ENCODE data around the gene TMED4. TPM values are rescaled to one million over a fixed set of nuclear protein-coding genes. Genes with fewer than 3 reads are reported as not detected.

The TMED4 gene
- total RNA-seq, 1 donor from 2014 or later, result 95.8 TPM

DNA sequence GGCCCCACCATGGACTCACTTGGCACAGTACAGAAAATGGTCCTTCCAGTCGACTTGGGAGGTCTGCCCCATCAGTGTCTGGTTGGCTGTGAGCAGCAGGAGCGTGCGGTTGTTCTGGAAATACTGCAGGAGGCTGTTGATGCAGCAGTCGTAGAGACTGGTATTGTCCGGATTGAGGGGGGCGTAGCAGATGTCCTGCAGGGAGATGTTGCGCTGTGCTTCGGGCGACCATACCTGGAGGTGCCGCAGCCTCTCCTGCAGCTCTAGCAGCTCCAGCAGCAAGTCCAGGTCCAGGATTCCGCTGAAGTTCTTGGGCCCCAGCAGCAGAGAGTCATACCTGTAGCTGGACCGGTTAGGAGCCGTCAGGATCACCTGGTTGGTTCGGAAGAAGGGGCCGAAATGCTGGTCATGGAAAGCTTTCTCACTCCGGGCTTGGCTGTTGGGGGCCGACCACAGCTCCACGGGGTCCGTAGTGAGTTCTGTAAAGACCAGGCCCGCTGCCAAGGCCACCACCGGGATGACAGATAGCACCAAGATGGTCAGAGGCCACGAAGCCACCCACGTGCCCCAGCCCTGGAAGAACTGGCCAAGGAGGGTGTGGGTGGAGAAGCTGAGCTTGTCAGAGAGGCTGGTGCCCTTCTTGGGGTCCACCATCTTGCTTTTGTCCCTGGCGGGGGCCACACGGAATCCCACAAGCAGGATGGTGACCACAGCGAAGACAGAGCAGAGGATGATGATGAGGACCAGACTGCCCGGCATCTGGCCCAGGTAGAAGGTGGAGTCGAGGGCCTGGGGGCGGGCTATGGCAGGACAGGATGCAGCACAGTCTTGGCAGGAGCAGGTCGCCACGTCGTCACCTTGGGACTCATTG lies 43.0 kb downstream of the TMED4 start:
- no peak overlapping the region for H3K4me3 Mint-ChIP-seq
- Histone ChIP-seq H3K79me2 (ENCODE audit: low read depth) (no peaks in the 10 kb centered on the region), H2AFZ (replicated peaks) (no peak overlapping the region), H3K36me3 (no peaks in the 10 kb centered on the region), H3F3A (ENCODE audit: low read depth) (no peaks in the 10 kb centered on the region), H3K9me3 (ENCODE audit: low read depth) (no peaks in the 10 kb centered on the region), H3K4me2 (no peak overlapping the region), H3K9ac (no peak overlapping the region), H3K27me3 (no peaks in the 10 kb centered on the region), H4K20me1 (ENCODE audit: low read depth) (no peaks in the 10 kb centered on the region), H3K27ac (no peak overlapping the region), H3K4me3 (no peak overlapping the region), H3K4me1 (no peaks in the 10 kb centered on the region)
- H3K9me3 Mint-ChIP-seq, result no peaks in the 10 kb centered on the region
- peaks cover 2% of the 10 kb centered on the region for H3K27me3 Mint-ChIP-seq (ENCODE audit: insufficient read depth, low read depth)
- TF ChIP-seq EZH2phosphoT487 (IDR thresholded peaks at IDR 0.05), result no peak
- TF ChIP-seq, protein P1, sequence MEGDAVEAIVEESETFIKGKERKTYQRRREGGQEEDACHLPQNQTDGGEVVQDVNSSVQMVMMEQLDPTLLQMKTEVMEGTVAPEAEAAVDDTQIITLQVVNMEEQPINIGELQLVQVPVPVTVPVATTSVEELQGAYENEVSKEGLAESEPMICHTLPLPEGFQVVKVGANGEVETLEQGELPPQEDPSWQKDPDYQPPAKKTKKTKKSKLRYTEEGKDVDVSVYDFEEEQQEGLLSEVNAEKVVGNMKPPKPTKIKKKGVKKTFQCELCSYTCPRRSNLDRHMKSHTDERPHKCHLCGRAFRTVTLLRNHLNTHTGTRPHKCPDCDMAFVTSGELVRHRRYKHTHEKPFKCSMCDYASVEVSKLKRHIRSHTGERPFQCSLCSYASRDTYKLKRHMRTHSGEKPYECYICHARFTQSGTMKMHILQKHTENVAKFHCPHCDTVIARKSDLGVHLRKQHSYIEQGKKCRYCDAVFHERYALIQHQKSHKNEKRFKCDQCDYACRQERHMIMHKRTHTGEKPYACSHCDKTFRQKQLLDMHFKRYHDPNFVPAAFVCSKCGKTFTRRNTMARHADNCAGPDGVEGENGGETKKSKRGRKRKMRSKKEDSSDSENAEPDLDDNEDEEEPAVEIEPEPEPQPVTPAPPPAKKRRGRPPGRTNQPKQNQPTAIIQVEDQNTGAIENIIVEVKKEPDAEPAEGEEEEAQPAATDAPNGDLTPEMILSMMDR (IDR thresholded peaks at IDR 0.05), result no peak
- no peak for TF ChIP-seq EZH2 (IDR thresholded peaks at IDR 0.05)
- H3K27ac Mint-ChIP-seq, result no peak overlapping the region
- H3K4me1 Mint-ChIP-seq, result no peaks in the 10 kb centered on the region
- no peak for DNase-seq (ENCODE audit: low spot score)
- H3K36me3 Mint-ChIP-seq, result no peaks in the 10 kb centered on the region

- H3K9me3 ChIP-seq (ENCODE audit: low read depth), result no peaks in the 10 kb centered on the region
- Mint-ChIP-seq H3K36me3 (no peaks in the 10 kb centered on the region), H3K4me1 (no peaks in the 10 kb centered on the region), H3K27ac (no peak overlapping the region), H3K4me3 (no peak overlapping the region), H3K9me3 (no peaks in the 10 kb centered on the region), H3K27me3 (ENCODE audit: insufficient read depth, low read depth) (peaks cover 2% of the 10 kb centered on the region)
- no peak overlapping the region for H3K4me3 ChIP-seq
- no peak overlapping the region for H2AFZ ChIP-seq (replicated peaks)
- no peaks in the 10 kb centered on the region for H3K4me1 ChIP-seq
- no peaks in the 10 kb centered on the region for H4K20me1 ChIP-seq (ENCODE audit: low read depth)
- no peaks in the 10 kb centered on the region for H3K79me2 ChIP-seq (ENCODE audit: low read depth)
- TF ChIP-seq, protein P1 (IDR thresholded peaks at IDR 0.05), result no peak
- no peak for TF ChIP-seq EZH2phosphoT487 (IDR thresholded peaks at IDR 0.05)
- no peak for TF ChIP-seq EZH2 (IDR thresholded peaks at IDR 0.05)
- no peaks in the 10 kb centered on the region for H3K36me3 ChIP-seq
- no peaks in the 10 kb centered on the region for H3F3A ChIP-seq (ENCODE audit: low read depth)
- no peak overlapping the region for H3K9ac ChIP-seq
- H3K27me3 ChIP-seq, result no peaks in the 10 kb centered on the region
- H3K27ac ChIP-seq, result no peak overlapping the region
- H3K4me2 ChIP-seq, result no peak overlapping the region
- no peak for DNase-seq (ENCODE audit: low spot score)
These were observed 43.8 kb downstream of the TMED4 start for GRCh38 chr7:44538093-44538797.

DNA sequence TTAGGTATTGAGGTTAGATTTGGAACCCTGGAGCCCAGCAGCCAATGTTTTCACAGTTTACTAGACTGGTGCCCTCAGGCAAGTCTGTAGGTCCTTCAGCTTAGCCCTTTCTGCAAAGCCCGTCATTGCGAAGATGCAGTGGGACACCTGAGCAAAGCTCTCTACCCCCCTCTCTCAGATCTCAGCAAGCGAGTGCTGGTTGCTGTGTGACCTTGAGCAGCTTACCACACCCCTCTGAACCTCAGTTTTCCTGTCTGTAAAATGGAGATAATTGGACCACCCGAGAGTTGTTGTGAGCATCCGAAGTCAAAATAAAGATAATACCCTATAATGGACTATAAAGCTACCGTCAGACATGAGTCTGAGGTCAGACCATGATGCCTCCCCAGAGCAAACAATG lies 44.6 kb downstream of the TMED4 start:
- Histone ChIP-seq H3K4me1 (no peaks in the 10 kb centered on the region), H3K9ac (no peak overlapping the region), H4K20me1 (ENCODE audit: low read depth) (no peaks in the 10 kb centered on the region), H2AFZ (replicated peaks) (no peak overlapping the region), H3K27ac (no peak overlapping the region), H3K9me3 (ENCODE audit: low read depth) (no peaks in the 10 kb centered on the region), H3K27me3 (no peaks in the 10 kb centered on the region), H3K79me2 (ENCODE audit: low read depth) (no peaks in the 10 kb centered on the region), H3K4me3 (no peak overlapping the region), H3F3A (ENCODE audit: low read depth) (no peaks in the 10 kb centered on the region), H3K36me3 (no peaks in the 10 kb centered on the region), H3K4me2 (no peak overlapping the region)
- Mint-ChIP-seq H3K9me3 (no peaks in the 10 kb centered on the region), H3K27me3 (ENCODE audit: insufficient read depth, low read depth) (peaks cover 4% of the 10 kb centered on the region), H3K36me3 (no peaks in the 10 kb centered on the region), H3K4me3 (no peak overlapping the region), H3K4me1 (no peaks in the 10 kb centered on the region), H3K27ac (no peak overlapping the region)
- TF ChIP-seq, protein P1 (IDR thresholded peaks at IDR 0.05), result no peak
- no peak for TF ChIP-seq EZH2 (IDR thresholded peaks at IDR 0.05)
- TF ChIP-seq EZH2phosphoT487 (IDR thresholded peaks at IDR 0.05), result no peak
- DNase-seq (ENCODE audit: low spot score), result no peak

Data from neural progenitor cell (in vitro differentiated cells).